Ascending aorta (tissue), 2 donors: Measurements from ENCODE around the gene INSM2. TPM values are rescaled to one million over a fixed set of nuclear protein-coding genes. Genes with fewer than 3 reads are reported as not detected.

Experiments
- DNase-seq, 2 donors: peaks; one replicate each; pipeline ENCODE4 v3.0.0-alpha.2; 2019; ENCODE audit warnings: low spot score in 2 of 2
- H3K27ac ChIP-seq, 2 donors: fragments of 200-600 bp; sonication (generic); one replicate each; pipeline ENCODE4 v1.5.1; 2016 to 2017; ENCODE audit warnings: mild to moderate bottlenecking in 1 of 2
- H3K27me3 ChIP-seq: fragments of 200-600 bp; sonication (generic); one replicate; pipeline ENCODE4 v1.5.1; 2017
- H3K36me3 ChIP-seq, 2 donors: fragments of 200-600 bp; sonication (generic); one replicate each; pipeline ENCODE4 v1.5.1; 2016
- H3K4me1 ChIP-seq, 2 donors: fragments of 200-600 bp; sonication (generic); one replicate each; pipeline ENCODE4 v1.5.1; 2016 to 2017; ENCODE audit warnings: mild to moderate bottlenecking in 1 of 2
- H3K4me3 ChIP-seq, 2 donors: fragments of 200-600 bp; sonication (generic); one replicate each; pipeline ENCODE4 v1.5.1; 2016 to 2017; ENCODE audit warnings: mild to moderate bottlenecking in 1 of 2
- H3K9me3 ChIP-seq, 2 donors: fragments of 200-600 bp; sonication (generic); one replicate each; pipeline ENCODE4 v1.5.1; 2016
- intact Hi-C: fragments of 100-400 bp; cut with DNase I; formaldehyde crosslinking; loops from one replicate; pipeline ENCODE4 v1.15.1; 2023
- total RNA-seq: library from RNA; depleted of rRNA; stranded (reverse); fragments of >200 nt; gene quantifications from one replicate; pipeline ENCODE4 v1.1.0, GENCODE V29; 2016
- TF ChIP-seq, protein P1 (sequence below), 3 experiments: fragments of 200-600 bp in 2 of 3; fragments of 450-650 bp in 1 of 3; sonication (generic) in 2 of 3; IDR thresholded peaks; one replicate each; pipeline ENCODE4 v1.5.1; 2016 to 2019; ENCODE audit warnings: antibody characterized with exemption in 3 of 3, mild to moderate bottlenecking in 1 of 3, moderate library complexity in 1 of 3

INSM2 gene
- total RNA-seq, 1 donor from 2014 or later, result not detected

DNA sequence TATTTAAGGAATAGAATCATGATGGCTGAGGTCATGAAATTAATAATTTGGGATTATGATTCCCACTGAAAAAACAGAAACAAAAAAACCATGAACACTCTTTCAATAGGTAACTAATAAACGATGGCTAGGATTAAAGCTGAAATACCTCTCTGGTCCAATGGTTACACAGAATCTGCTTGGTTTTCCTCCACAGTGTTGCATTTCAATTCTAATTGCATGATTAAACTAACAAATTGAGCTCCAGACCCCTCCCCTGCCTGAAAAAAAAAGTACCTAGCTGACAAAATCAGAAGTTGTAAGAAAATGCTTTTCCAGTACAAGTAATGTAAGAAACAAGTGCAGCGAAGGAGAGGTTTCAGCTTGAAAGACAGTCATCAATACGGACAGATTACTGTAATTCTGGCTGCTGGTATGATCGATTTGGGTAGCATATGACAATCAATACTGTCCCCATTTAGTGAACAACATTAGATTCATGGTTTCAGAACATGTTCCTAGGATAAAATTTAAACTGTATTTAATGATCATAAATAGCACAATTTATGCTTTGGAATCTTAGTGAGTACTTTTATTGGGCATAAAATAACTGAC lies 32.0 kb downstream of the INSM2 start:
- no peak for DNase-seq
- Histone ChIP-seq H3K36me3 (no peaks in the 10 kb centered on the region), H3K4me3 (no peak overlapping the region), H3K27me3 (no peaks in the 10 kb centered on the region), H3K27ac (no peak overlapping the region), H3K9me3 (no peaks in the 10 kb centered on the region), H3K4me1 (no peaks in the 10 kb centered on the region)
- intact Hi-C loops, result no loop called here
- TF ChIP-seq, protein P1, sequence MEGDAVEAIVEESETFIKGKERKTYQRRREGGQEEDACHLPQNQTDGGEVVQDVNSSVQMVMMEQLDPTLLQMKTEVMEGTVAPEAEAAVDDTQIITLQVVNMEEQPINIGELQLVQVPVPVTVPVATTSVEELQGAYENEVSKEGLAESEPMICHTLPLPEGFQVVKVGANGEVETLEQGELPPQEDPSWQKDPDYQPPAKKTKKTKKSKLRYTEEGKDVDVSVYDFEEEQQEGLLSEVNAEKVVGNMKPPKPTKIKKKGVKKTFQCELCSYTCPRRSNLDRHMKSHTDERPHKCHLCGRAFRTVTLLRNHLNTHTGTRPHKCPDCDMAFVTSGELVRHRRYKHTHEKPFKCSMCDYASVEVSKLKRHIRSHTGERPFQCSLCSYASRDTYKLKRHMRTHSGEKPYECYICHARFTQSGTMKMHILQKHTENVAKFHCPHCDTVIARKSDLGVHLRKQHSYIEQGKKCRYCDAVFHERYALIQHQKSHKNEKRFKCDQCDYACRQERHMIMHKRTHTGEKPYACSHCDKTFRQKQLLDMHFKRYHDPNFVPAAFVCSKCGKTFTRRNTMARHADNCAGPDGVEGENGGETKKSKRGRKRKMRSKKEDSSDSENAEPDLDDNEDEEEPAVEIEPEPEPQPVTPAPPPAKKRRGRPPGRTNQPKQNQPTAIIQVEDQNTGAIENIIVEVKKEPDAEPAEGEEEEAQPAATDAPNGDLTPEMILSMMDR (IDR thresholded peaks at IDR 0.05), result no peak

DNA sequence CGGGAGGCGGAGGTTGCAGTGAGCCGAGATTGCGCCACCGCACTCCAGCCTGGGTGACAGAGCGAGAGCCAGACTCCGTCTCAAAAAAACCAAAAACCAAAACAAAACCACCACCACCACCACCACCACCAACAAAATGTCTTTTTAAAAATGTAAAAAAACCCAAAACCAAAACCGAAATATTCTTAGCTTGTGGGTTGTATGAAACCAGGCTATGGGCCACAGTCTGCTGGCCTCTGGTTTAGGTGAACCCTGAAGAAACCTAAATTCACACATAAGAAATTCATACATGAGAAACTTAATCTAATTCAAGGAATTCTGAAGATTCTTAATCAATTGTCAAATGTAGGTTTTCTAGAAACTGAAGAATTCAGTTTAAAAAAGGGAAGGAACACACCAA lies 37.6 kb downstream of the INSM2 start:
- Histone ChIP-seq H3K27ac (no peak overlapping the region), H3K9me3 (no peaks in the 10 kb centered on the region), H3K27me3 (no peaks in the 10 kb centered on the region), H3K36me3 (peaks cover 2 to 8% of the 10 kb centered on the region in 2 donors), H3K4me1 (no peaks in the 10 kb centered on the region), H3K4me3 (no peak overlapping the region)
- TF ChIP-seq, protein P1 (IDR thresholded peaks at IDR 0.05), result no peak
- intact Hi-C loops, result no loop called here
- no peak for DNase-seq

DNA sequence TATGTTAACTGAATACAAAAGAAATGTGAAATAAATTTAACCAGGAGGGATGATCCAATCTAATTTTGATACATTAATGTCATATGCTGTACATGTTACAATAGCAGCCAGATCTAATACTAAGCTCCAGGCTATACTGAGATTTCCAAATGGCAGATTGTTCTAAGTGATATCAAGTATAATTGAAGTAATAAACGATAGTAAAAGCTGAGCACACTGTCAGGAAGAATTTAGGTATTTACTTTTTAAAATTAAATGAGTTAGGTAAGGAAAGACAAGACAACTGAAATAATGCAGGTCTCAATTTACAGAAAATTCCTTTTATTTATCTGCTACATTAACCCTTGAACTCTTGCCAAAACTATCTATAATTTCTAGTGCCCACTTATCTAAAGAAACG lies 39.9 kb downstream of the INSM2 start:
- intact Hi-C loops, result no loop called here
- Histone ChIP-seq H3K27ac (no peak overlapping the region), H3K4me3 (no peak overlapping the region), H3K36me3 (peaks cover 2 to 8% of the 10 kb centered on the region in 2 donors), H3K9me3 (no peaks in the 10 kb centered on the region), H3K27me3 (no peaks in the 10 kb centered on the region), H3K4me1 (no peaks in the 10 kb centered on the region)
- DNase-seq, result no peak
- TF ChIP-seq, protein P1 (IDR thresholded peaks at IDR 0.05), result no peak

DNA sequence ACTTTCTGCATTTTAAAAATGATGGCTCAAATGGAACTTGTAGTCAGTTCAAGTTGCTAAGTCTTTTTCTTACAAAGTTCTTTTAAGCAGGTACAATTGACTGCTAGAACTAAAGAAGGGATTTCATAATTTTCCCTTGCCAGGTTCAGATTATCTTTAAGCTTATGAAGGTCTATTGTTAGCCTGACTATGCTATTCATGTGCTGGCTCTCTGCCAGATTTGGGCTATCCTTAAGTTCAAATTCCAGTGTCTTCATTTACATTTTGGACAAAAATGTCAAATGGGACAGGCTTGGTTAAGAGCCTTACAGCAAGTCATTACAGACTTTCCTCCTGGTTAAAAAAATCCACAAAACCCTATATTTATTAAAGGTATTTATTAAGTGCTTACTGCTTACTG lies 42.3 kb downstream of the INSM2 start:
- no peak for DNase-seq
- no peak overlapping the region for H3K4me3 ChIP-seq
- H3K27ac ChIP-seq, result no peak overlapping the region
- H3K4me1 ChIP-seq, result no peaks in the 10 kb centered on the region
- intact Hi-C loops, result no loop called here
- peaks cover 2 to 6% of the 10 kb centered on the region in 2 donors for H3K36me3 ChIP-seq
- H3K27me3 ChIP-seq, result no peaks in the 10 kb centered on the region
- H3K9me3 ChIP-seq, result no peaks in the 10 kb centered on the region
- TF ChIP-seq, protein P1 (IDR thresholded peaks at IDR 0.05), result no peak

DNA sequence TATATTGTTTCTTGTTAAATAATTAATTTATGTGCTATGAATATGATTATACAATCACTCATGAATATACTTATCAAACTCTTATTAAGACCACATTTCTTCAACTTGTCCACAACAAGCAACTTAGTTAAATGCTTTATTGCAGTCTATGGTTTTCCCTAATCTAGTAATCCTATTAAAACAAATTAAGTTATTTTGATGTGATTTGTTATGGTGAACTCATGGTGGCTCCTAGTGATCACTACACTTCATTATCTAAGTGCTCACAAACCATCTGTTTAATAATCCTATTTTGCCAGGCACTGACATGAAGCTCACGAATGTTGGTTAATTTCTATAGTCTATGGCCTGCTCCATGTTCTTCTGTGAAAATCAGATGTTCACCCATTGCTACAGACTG lies 42.9 kb downstream of the INSM2 start:
- Histone ChIP-seq H3K27ac (no peak overlapping the region), H3K27me3 (no peaks in the 10 kb centered on the region), H3K4me3 (no peak overlapping the region), H3K36me3 (peaks cover 0 to 4% of the 10 kb centered on the region in 2 donors), H3K9me3 (no peaks in the 10 kb centered on the region), H3K4me1 (no peaks in the 10 kb centered on the region)
- TF ChIP-seq, protein P1 (IDR thresholded peaks at IDR 0.05), result no peak
- intact Hi-C loops, result no loop called here
- no peak for DNase-seq

DNA sequence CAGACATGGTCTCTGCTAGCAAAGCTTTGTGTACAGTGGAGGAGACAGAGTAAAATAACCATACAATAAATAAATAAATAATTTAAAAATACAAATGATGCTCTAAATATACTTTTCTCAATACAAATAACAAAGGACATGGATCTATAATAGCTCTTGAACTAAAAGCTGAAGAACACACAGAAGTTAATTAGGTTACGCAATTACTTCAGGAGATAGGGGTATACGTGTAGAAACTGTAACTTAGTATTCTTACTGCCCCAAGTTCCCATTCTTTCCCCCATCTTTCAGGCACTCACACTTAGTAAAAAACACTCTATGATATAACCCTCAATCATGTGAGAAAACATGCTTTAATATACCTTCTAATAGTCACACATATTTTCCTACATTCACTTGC lies 44.2 kb downstream of the INSM2 start:
- TF ChIP-seq, protein P1 (IDR thresholded peaks at IDR 0.05), result no peak

More for the DNA sequence above, 44.2 kb downstream of the INSM2 start:
- no peak for DNase-seq
- no peaks in the 10 kb centered on the region for H3K9me3 ChIP-seq
- no peaks in the 10 kb centered on the region for H3K4me1 ChIP-seq
- no peak overlapping the region for H3K27ac ChIP-seq
- intact Hi-C loops, result no loop called here
- no peaks in the 10 kb centered on the region for H3K27me3 ChIP-seq
- H3K36me3 ChIP-seq, result peaks cover 0 to 4% of the 10 kb centered on the region in 2 donors
- no peak overlapping the region for H3K4me3 ChIP-seq
